HFFc6 (cell line): ENCODE data around the gene NCAM1. TPM values are rescaled to one million over a fixed set of nuclear protein-coding genes. Genes with fewer than 3 reads are reported as not detected.

Experiments used
- DNase-seq: peaks from one replicate; pipeline ENCODE4 v3.0.0-alpha.2; 2018
- H3K27ac Mint-ChIP-seq: 2 replicates; pipeline ENCODE4 v1.8.0; 2020; ENCODE audit warnings: mild to moderate bottlenecking, mixed read lengths
- H3K27me3 Mint-ChIP-seq: 2 replicates; pipeline ENCODE4 v1.8.0; 2021; ENCODE audit warnings: mild to moderate bottlenecking, moderate library complexity, mixed read lengths; ENCODE audit not compliant: insufficient read depth
- H3K36me3 Mint-ChIP-seq: 2 replicates; pipeline ENCODE4 v1.8.0; 2021; ENCODE audit warnings: low read depth, mixed read lengths
- H3K4me1 Mint-ChIP-seq: 2 replicates; pipeline ENCODE4 v1.8.0; 2020; ENCODE audit warnings: low read depth, mixed read lengths
- H3K4me3 Mint-ChIP-seq: 2 replicates; pipeline ENCODE4 v1.8.0; 2020; ENCODE audit warnings: mild to moderate bottlenecking, moderate library complexity, mixed read lengths
- H3K9me3 Mint-ChIP-seq: 2 replicates; pipeline ENCODE4 v1.8.0; 2020; ENCODE audit warnings: mild to moderate bottlenecking, mixed read lengths
- CTCF ChIP-seq: fragments of 200-600 bp; sonication (generic); IDR thresholded peaks from 2 replicates; pipeline ENCODE4 v1.5.0; 2021; ENCODE audit warnings: antibody characterized with exemption, mild to moderate bottlenecking
- total RNA-seq, 6 experiments: library from RNA; stranded (reverse); fragmentation: NEBNext Ultra II Directional; extraction: Animal tissue kit (Norgen Biotek cat#: 25700); gene quantifications; 2 replicates in 1 of 6; 3 replicates in 5 of 6; pipeline ENCODE4 v1.2.3, GENCODE V29; 2021

The NCAM1 gene
- total RNA-seq, 6 experiments from 2014 or later = 0.20 TPM; not detected in 5

- Mint-ChIP-seq H3K27me3 (no peaks in the 10 kb centered on the region), H3K9me3 (no peaks in the 10 kb centered on the region; the same call in 1 of the 2 replicates), H3K4me1 (peaks cover 31% of the 10 kb centered on the region), H3K36me3 (no peaks in the 10 kb centered on the region), H3K4me3 (no peak overlapping the region), H3K27ac (no peak overlapping the region)
- DNase-seq = no peak
- TF ChIP-seq CTCF = no peak
These were observed 231.1 kb downstream of the NCAM1 start for GRCh38 chr11:113192121-113192925.

GRCh38 chr11:113193016-113193415, 231.8 kb downstream of the NCAM1 start:
- no peak for DNase-seq
- Mint-ChIP-seq H3K4me3 (no peak overlapping the region), H3K9me3 (no peaks in the 10 kb centered on the region; the same call in 1 of the 2 replicates), H3K27me3 (no peaks in the 10 kb centered on the region), H3K27ac (no peak overlapping the region), H3K36me3 (no peaks in the 10 kb centered on the region), H3K4me1 (peaks cover 31% of the 10 kb centered on the region)
- TF ChIP-seq CTCF = no peak

GRCh38 chr11:113193946-113194345, 232.7 kb downstream of the NCAM1 start:
- no peak overlapping the region for H3K4me3 Mint-ChIP-seq
- no peaks in the 10 kb centered on the region for H3K9me3 Mint-ChIP-seq
- no peak for DNase-seq
- H3K4me1 Mint-ChIP-seq = peaks cover 31% of the 10 kb centered on the region
- H3K27ac Mint-ChIP-seq = no peak overlapping the region
- peaks cover 3% of the 10 kb centered on the region; the same call in 1 of the 2 replicates for H3K27me3 Mint-ChIP-seq
- H3K36me3 Mint-ChIP-seq = no peaks in the 10 kb centered on the region
- TF ChIP-seq CTCF = no peak

- Mint-ChIP-seq H3K9me3 (no peaks in the 10 kb centered on the region; the same call in 1 of the 2 replicates), H3K27me3 (peaks cover 4% of the 10 kb centered on the region), H3K4me3 (no peak overlapping the region), H3K4me1 (peaks cover 16% of the 10 kb centered on the region), H3K27ac (no peak overlapping the region), H3K36me3 (no peaks in the 10 kb centered on the region)
- DNase-seq = no peak
- no peak for TF ChIP-seq CTCF
These were observed 234.5 kb downstream of the NCAM1 start for GRCh38 chr11:113195728-113196127.

GRCh38 chr11:113197446-113197845, 236.2 kb downstream of the NCAM1 start:
- TF ChIP-seq CTCF = no peak
- H3K27me3 Mint-ChIP-seq = peaks cover 6% of the 10 kb centered on the region
- H3K36me3 Mint-ChIP-seq = no peaks in the 10 kb centered on the region
- no peaks in the 10 kb centered on the region; the same call in 1 of the 2 replicates for H3K9me3 Mint-ChIP-seq
- no peak overlapping the region for H3K4me3 Mint-ChIP-seq
- no peak overlapping the region for H3K27ac Mint-ChIP-seq
- peaks cover 6% of the 10 kb centered on the region for H3K4me1 Mint-ChIP-seq
- no peak for DNase-seq
